ENCODE data around the gene RTL10.

DNA sequence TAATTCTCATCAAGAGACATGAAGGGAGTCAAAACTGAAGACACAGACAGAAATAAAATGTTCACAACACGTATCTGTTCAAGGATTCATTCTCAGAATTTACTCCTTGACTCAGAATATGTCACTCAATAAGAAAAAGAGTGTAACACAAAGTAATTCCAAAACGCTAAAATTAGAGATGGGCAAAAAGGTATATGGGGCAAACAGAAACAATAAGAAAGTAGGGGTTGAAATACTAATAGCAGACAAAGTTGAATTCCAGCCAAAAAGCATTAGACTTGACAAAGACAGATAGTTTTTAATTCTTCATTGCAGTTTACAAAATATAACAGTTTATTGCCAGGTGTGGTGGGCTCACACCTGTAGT lies 26.7 kb downstream of the RTL10 start:
- TF ChIP-seq POLR2A (IDR thresholded peaks at IDR 0.05): no peak
- TF ChIP-seq, protein P1, sequence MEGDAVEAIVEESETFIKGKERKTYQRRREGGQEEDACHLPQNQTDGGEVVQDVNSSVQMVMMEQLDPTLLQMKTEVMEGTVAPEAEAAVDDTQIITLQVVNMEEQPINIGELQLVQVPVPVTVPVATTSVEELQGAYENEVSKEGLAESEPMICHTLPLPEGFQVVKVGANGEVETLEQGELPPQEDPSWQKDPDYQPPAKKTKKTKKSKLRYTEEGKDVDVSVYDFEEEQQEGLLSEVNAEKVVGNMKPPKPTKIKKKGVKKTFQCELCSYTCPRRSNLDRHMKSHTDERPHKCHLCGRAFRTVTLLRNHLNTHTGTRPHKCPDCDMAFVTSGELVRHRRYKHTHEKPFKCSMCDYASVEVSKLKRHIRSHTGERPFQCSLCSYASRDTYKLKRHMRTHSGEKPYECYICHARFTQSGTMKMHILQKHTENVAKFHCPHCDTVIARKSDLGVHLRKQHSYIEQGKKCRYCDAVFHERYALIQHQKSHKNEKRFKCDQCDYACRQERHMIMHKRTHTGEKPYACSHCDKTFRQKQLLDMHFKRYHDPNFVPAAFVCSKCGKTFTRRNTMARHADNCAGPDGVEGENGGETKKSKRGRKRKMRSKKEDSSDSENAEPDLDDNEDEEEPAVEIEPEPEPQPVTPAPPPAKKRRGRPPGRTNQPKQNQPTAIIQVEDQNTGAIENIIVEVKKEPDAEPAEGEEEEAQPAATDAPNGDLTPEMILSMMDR (IDR thresholded peaks at IDR 0.05): no peak

Measured in ovary (tissue), 3 donors.